Ovary (tissue), 9 donors: Measurements from ENCODE around the gene CCDC169. TPM values are rescaled to one million over a fixed set of nuclear protein-coding genes. Genes with fewer than 3 reads are reported as not detected.

Experiments used
- DNase-seq, 5 donors: peaks; one replicate each; pipeline ENCODE4 v3.0.0-alpha.2; 2019 to 2020
- H3K27ac ChIP-seq, 2 donors: fragments of 200-600 bp; one replicate each; pipeline versions ENCODE4 v1.5.1 to v1.8.0; 2019 to 2022
- H3K27me3 ChIP-seq: fragments of 200-600 bp; one replicate; pipeline ENCODE4 v1.8.0; 2022
- H3K36me3 ChIP-seq: fragments of 200-600 bp; sonication (generic); one replicate; pipeline ENCODE4 v1.5.1; 2019
- H3K4me1 ChIP-seq: one replicate; pipeline ENCODE4 v1.8.1; 2013; ENCODE audit warnings: mild to moderate bottlenecking, moderate library complexity; ENCODE audit not compliant: insufficient read depth
- H3K4me3 ChIP-seq: fragments of 200-600 bp; sonication (generic); one replicate; pipeline ENCODE4 v1.5.1; 2017
- H3K9me3 ChIP-seq, 2 donors: fragments of 200-600 bp in 1 of 2; sonication (generic) in 1 of 2; one replicate each; pipeline versions ENCODE4 v1.5.1 to v1.8.1; 2013 to 2019; ENCODE audit warnings: mild to moderate bottlenecking in 1 of 2, moderate library complexity in 1 of 2
- EP300 ChIP-seq: sonication (generic); formaldehyde crosslinking; IDR thresholded peaks from one replicate; pipeline ENCODE4 v1.6.1; 2017; ENCODE audit warnings: antibody characterized with exemption
- POLR2A ChIP-seq: fragments of 450-650 bp; IDR thresholded peaks from one replicate; pipeline ENCODE4 v1.6.1; 2017; ENCODE audit warnings: antibody characterized with exemption, mild to moderate bottlenecking, moderate library complexity
- WGBS, 3 donors: extraction: QIAGEN DNeasy Blood & Tissue Kit in 1 of 3; methylation state at CpG; one replicate each; pipeline versions ENCODE4 v1.1.5 to v1.1.7; 2013 to 2017; 5-methylcytosine and 5-hydroxymethylcytosine counted together
- intact Hi-C, 4 donors: fragments of 100-400 bp; cut with DNase I; formaldehyde crosslinking; loops; one replicate each; pipeline versions ENCODE4 v1.11.0 to v1.15.1; 2022 to 2023
- polyA plus RNA-seq, 2 donors: library from polyadenylated mRNA; stranded (reverse); fragments of 200-250 nt in 1 of 2; fragments of 350-450 nt in 1 of 2; fragmentation: Illumina TruSeq in 1 of 2; extraction: RNeasy Lipid Tissue Mini Kit (QIAGEN cat#74804) in 1 of 2; gene quantifications; one replicate each; pipeline ENCODE4 v1.2.3, GENCODE V29; 2013 to 2014
- total RNA-seq, 7 donors: library from RNA; depleted of rRNA in 2 of 7; stranded (reverse); fragments of >200 nt in 2 of 7; fragmentation: NEBNext Ultra II Directional in 3 of 7; extraction: Animal tissue kit (Norgen Biotek cat#: 25700) in 3 of 7; gene quantifications; one replicate each; pipeline versions ENCODE4 v1.1.0 to v1.2.4, GENCODE V29; 2016 to 2023
- TF ChIP-seq, protein P1 (sequence below), 3 donors: fragments of 450-650 bp in 2 of 3; fragments of 200-600 bp in 1 of 3; IDR thresholded peaks; one replicate each; pipeline versions ENCODE4 v1.5.1 to v1.8.0; 2016 to 2022; ENCODE audit warnings: antibody characterized with exemption in 3 of 3, mild to moderate bottlenecking in 1 of 3
- donor health status: DM: no; HTN: no; CAD: no; lungs with moderate emphysema.
- donor health status: DM: no; HTN: no; CAD: no.
- donor health status: Bipolar disorder and iron deficiency.
- donor health status: DM: yes; HTN: yes; CAD: no.
- donor health status: DM: no; HTN: no; CAD: no.
- donor health status: DM: yes; HTN: yes; CAD: no.

Gene CCDC169
- total and polyA plus RNA-seq, 9 donors: 0.24 to 2.7 (median 0.97) TPM; not detected in 1

DNA sequence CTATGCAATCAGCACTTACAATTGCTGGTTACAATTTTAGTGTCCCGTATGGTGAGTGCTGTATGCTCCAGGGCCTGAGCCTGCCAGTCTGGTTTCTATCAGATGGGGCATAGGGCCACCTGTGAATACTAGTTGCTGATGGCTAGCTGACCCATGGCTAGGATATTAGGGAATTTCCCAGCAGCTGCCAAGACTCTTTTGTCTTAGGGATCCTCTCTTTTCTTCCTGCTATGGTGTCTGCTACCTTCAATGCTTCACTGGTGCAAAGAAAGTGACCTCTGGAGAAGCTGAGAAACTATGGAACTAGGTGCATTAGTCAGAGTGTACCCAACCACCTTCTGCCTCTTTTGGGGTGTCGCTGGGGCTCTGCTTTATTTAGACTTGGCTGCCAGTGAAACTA lies 11.6 kb downstream of the CCDC169 start:
- Histone ChIP-seq H3K36me3 (no peaks in the 10 kb centered on the region), H3K4me3 (no peak overlapping the region), H3K27ac (no peak overlapping the region), H3K27me3 (no peaks in the 10 kb centered on the region), H3K9me3 (no peaks in the 10 kb centered on the region), H3K4me1 (no peaks in the 10 kb centered on the region)
- TF ChIP-seq POLR2A: no peak
- no peak for TF ChIP-seq EP300
- TF ChIP-seq, protein P1, sequence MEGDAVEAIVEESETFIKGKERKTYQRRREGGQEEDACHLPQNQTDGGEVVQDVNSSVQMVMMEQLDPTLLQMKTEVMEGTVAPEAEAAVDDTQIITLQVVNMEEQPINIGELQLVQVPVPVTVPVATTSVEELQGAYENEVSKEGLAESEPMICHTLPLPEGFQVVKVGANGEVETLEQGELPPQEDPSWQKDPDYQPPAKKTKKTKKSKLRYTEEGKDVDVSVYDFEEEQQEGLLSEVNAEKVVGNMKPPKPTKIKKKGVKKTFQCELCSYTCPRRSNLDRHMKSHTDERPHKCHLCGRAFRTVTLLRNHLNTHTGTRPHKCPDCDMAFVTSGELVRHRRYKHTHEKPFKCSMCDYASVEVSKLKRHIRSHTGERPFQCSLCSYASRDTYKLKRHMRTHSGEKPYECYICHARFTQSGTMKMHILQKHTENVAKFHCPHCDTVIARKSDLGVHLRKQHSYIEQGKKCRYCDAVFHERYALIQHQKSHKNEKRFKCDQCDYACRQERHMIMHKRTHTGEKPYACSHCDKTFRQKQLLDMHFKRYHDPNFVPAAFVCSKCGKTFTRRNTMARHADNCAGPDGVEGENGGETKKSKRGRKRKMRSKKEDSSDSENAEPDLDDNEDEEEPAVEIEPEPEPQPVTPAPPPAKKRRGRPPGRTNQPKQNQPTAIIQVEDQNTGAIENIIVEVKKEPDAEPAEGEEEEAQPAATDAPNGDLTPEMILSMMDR (IDR thresholded peaks at IDR 0.05): no peak
- WGBS, 3 donors: 86 to 98% (median 91%) methylated on average over 2 of the region's 2 CpGs
- intact Hi-C loops: loop anchor here in 3 of 4 donors (10.0 kb wide), 3 partner anchors 99 to 449 kb away; no protein-coding TSS in a partner anchor
- no peak for DNase-seq

DNA sequence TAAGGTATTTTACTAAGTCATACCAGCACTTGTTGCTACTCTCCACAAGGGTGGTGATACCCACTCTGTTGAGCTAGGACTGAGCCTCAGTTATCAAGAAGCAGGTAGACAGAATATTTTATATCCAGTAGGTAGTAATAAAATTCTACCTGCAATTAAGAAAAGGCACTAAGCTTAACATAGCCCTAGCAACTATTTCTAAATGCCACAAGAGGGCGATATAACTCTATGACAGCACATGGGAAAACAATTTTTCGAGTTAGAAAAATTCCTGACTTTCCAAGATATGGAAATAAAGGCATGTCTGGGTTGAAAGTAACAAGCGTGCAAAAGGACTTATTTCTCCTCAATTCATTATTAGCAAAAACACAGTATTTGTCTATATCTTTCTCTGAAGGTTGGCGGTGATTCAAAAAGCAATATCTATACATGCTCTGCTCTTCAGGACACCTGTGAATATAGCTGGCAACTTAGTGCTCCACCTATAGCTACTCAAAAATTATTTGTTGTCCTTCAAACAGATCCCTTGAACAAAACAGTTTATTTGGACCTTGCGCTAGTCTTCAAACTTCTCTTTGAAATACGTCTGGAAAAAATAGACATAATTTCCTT lies 14.7 kb downstream of the CCDC169 start:
- intact Hi-C loops: loop anchor here in 3 of 4 donors (5.0 to 10.0 kb wide), 4 partner anchors 102 to 454 kb away; no protein-coding TSS in a partner anchor
- Histone ChIP-seq H3K4me3 (no peak overlapping the region), H3K27me3 (no peaks in the 10 kb centered on the region), H3K36me3 (no peaks in the 10 kb centered on the region), H3K9me3 (no peaks in the 10 kb centered on the region), H3K27ac (no peak overlapping the region), H3K4me1 (no peaks in the 10 kb centered on the region)
- TF ChIP-seq POLR2A: no peak
- TF ChIP-seq, protein P1 (IDR thresholded peaks at IDR 0.05): peak; percentile 41 to 69 (median 68)
- no peak for TF ChIP-seq EP300
- DNase-seq: no peak
- WGBS, 3 donors: 40 to 42% (median 41%) methylated on average over 6 of the region's 6 CpGs

DNA sequence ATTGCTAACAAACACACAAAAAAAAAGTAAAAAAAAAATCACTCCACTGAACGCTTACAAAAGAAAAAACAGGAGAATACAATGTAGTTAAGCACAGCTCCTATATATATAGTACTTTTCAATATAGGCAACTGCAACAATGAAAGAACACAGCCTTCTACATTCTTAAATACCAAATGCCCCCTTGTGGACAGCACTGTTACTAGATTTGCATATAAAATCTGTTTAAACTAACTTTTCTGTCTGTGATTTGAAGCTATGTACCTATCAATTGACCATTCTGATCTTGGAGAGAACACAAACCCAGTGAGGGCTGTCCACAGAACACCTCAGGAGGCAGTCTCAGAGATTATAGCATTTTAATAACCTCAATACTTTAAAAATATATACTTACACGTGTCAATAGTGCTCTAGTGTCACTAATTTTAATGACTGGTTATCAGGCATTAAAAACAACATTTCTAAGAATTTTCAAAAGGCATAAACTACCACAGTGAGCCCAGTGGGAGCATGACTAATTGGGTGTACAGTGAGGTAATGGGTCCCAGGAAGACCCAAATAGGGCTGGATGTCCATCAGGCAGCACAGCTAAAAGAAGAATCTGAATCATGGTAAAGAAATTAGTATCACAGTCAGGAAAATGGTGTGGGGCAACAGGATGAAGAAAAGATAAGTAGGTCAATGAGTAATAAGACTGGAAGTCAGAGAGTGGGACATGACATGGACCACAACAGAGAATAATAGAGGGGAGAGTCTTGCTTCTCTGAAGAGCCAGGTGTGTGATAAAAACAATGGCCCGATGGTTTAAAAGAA lies 22.2 kb downstream of the CCDC169 start:
- TF ChIP-seq POLR2A (no peak), EP300 (no peak)
- TF ChIP-seq, protein P1 (IDR thresholded peaks at IDR 0.05): peak in 2 of 3 donors; percentile 50 to 53
- 57 to 62% (median 62%) methylated on average over 3 of the region's 3 CpGs for WGBS, 3 donors
- H3K27ac ChIP-seq: no peak overlapping the region
- no peaks in the 10 kb centered on the region for H3K9me3 ChIP-seq
- peak in 2 of 5 donors; percentile 25 to 49 for DNase-seq
- H3K36me3 ChIP-seq: no peaks in the 10 kb centered on the region
- intact Hi-C loops: loop anchor here in 2 of 4 donors (5.0 to 10.0 kb wide), 2 partner anchors 298 to 301 kb away; no protein-coding TSS in a partner anchor
- H3K4me1 ChIP-seq: no peaks in the 10 kb centered on the region
- H3K4me3 ChIP-seq: no peak overlapping the region
- no peaks in the 10 kb centered on the region for H3K27me3 ChIP-seq

DNA sequence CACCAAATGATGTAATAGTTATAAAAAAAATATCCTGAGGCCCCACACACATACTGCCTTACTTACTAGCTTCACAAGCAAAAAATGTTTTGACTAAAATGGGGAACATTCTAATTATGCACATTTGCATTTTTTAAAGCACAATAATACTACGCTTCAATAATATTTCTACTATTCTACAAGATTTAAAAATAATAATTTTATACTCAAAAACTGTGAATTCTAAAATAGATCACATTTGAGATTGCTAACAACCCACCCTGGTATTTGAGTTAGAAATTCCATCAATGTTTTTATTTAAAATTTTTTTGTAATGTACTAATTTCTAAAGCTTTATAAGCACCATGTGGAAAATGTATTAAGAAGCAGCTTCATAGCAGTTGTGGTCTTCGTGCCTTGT lies 24.2 kb downstream of the CCDC169 start:
- TF ChIP-seq EP300 (no peak), POLR2A (no peak)
- TF ChIP-seq, protein P1 (IDR thresholded peaks at IDR 0.05): no peak
- H3K27me3 ChIP-seq: no peaks in the 10 kb centered on the region
- no peaks in the 10 kb centered on the region for H3K36me3 ChIP-seq
- no peaks in the 10 kb centered on the region for H3K9me3 ChIP-seq
- intact Hi-C loops: loop anchor here in 2 of 4 donors (5.0 to 10.0 kb wide), 2 partner anchors 296 to 299 kb away; no protein-coding TSS in a partner anchor
- 37 to 54% (median 54%) methylated on average over 2 of the region's 2 CpGs for WGBS, 3 donors
- H3K4me3 ChIP-seq: no peak overlapping the region
- no peaks in the 10 kb centered on the region for H3K4me1 ChIP-seq
- no peak overlapping the region for H3K27ac ChIP-seq
- no peak for DNase-seq
